ENCODE data around the gene FNTB. TPM values are rescaled to one million over a fixed set of nuclear protein-coding genes. Genes with fewer than 3 reads are reported as not detected.
"Not testable (repeated sequence)": the region's sequence is repeated elsewhere in the genome, so short reads cannot be mapped to it uniquely, and the experiment has no call there.

The FNTB gene
- total RNA-seq, 1 donor, result 12.1 TPM

- DNase-seq (ENCODE audit: low read depth), result no peak
- no peak overlapping the region for H3K4me3 ChIP-seq (ENCODE audit: low read depth, low read length)
- TF ChIP-seq, protein P1, sequence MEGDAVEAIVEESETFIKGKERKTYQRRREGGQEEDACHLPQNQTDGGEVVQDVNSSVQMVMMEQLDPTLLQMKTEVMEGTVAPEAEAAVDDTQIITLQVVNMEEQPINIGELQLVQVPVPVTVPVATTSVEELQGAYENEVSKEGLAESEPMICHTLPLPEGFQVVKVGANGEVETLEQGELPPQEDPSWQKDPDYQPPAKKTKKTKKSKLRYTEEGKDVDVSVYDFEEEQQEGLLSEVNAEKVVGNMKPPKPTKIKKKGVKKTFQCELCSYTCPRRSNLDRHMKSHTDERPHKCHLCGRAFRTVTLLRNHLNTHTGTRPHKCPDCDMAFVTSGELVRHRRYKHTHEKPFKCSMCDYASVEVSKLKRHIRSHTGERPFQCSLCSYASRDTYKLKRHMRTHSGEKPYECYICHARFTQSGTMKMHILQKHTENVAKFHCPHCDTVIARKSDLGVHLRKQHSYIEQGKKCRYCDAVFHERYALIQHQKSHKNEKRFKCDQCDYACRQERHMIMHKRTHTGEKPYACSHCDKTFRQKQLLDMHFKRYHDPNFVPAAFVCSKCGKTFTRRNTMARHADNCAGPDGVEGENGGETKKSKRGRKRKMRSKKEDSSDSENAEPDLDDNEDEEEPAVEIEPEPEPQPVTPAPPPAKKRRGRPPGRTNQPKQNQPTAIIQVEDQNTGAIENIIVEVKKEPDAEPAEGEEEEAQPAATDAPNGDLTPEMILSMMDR (IDR thresholded peaks at IDR 0.05; ENCODE audit: insufficient read depth, low read depth, low read length), result no peak
Observed at GRCh38 chr14:65084554-65085505, 98.1 kb downstream of the FNTB start.

GRCh38 chr14:65086686-65087085, 100.0 kb downstream of the FNTB start:
- not testable (repeated sequence) for DNase-seq (ENCODE audit: low read depth); H3K4me3 ChIP-seq (ENCODE audit: low read depth, low read length)

- H3K4me3 ChIP-seq (ENCODE audit: low read depth, low read length); DNase-seq (ENCODE audit: low read depth): not testable (repeated sequence)
Observed at GRCh38 chr14:65087835-65088234, 101.1 kb downstream of the FNTB start.

GRCh38 chr14:65092349-65092748, 105.7 kb downstream of the FNTB start:
- DNase-seq (ENCODE audit: low read depth), result no peak
- TF ChIP-seq, protein P1 (IDR thresholded peaks at IDR 0.05; ENCODE audit: insufficient read depth, low read depth, low read length), result no peak
- H3K4me3 ChIP-seq (ENCODE audit: low read depth, low read length), result no peak overlapping the region

DNA sequence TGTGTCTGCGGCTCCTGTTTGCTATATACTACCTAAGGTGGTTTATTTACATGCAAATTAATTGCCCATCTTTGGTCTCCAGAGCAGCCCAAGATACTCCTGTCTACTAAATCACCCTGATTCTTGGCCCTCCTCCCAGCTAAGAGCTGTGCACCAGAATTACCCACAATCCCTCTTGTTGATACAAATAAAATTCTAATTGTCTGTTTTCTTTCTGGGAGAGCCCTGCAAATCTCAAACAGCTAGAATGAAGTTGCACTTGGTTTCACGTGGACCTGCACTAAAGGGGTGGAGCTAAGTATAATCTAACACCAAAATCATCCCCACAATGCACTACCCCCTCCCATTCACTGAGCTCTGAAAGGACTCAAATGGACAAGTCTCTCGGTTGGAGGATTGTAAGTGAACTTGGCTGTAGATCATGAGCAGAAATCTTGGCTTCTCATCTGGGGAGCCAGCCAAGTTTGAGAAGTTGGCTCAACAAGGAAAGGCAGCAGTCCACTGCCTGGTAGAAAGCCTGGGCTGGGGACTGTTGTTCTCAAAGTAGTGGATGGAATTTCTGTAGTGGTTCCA, 109.0 kb downstream of the FNTB start:
- TF ChIP-seq, protein P1 (IDR thresholded peaks at IDR 0.05; ENCODE audit: insufficient read depth, low read depth, low read length), result no peak
- DNase-seq (ENCODE audit: low read depth), result peak; percentile 82
- H3K4me3 ChIP-seq (ENCODE audit: low read depth, low read length), result peak overlapping the region; percentile 29

GRCh38 chr14:65096323-65097089, 109.8 kb downstream of the FNTB start:
- TF ChIP-seq, protein P1 (IDR thresholded peaks at IDR 0.05; ENCODE audit: insufficient read depth, low read depth, low read length), result no peak
- peak overlapping the region; percentile 10 for H3K4me3 ChIP-seq (ENCODE audit: low read depth, low read length)
- DNase-seq (ENCODE audit: low read depth), result peak; percentile 88

GRCh38 chr14:65098586-65098985, 111.9 kb downstream of the FNTB start:
- TF ChIP-seq, protein P1 (IDR thresholded peaks at IDR 0.05; ENCODE audit: insufficient read depth, low read depth, low read length), result no peak
- DNase-seq (ENCODE audit: low read depth), result peak; percentile 75
- H3K4me3 ChIP-seq (ENCODE audit: low read depth, low read length), result peak overlapping the region; percentile 39

All from fibroblast of villous mesenchyme (primary cell).